ENCODE results near the gene ARHGAP45.
"Not testable (repeated sequence)": the region's sequence is repeated elsewhere in the genome, so short reads cannot be mapped to it uniquely, and the experiment has no call there.

Gene ARHGAP45

GRCh38 chr19:1122021-1122971 is 55.3 kb downstream of the ARHGAP45 start:
- Histone ChIP-seq H3K27ac (ENCODE audit: insufficient read depth, low read depth, low read length, poor library complexity, severe bottlenecking) (no peak overlapping the region), H3K4me1 (ENCODE audit: control insufficient read depth, insufficient read depth, low read length) (no peaks in the 10 kb centered on the region), H3K27me3 (ENCODE audit: control insufficient read depth, insufficient read depth, low read length, poor library complexity, severe bottlenecking) (no peaks in the 10 kb centered on the region), H3K4me3 (ENCODE audit: insufficient read depth, low read depth, low read length) (no peak overlapping the region), H3K36me3 (ENCODE audit: control insufficient read depth, insufficient read depth, low read length) (no peaks in the 10 kb centered on the region), H3K9me3 (ENCODE audit: control insufficient read depth, low read length) (no peaks in the 10 kb centered on the region)
- WGBS, 2 experiments, result 95 to 97% methylated on average over 63 of the region's 63 CpGs

- no peaks in the 10 kb centered on the region for H3K36me3 ChIP-seq (ENCODE audit: control insufficient read depth, insufficient read depth, low read length)
- no peaks in the 10 kb centered on the region for H3K4me1 ChIP-seq (ENCODE audit: control insufficient read depth, insufficient read depth, low read length)
- no peak overlapping the region for H3K4me3 ChIP-seq (ENCODE audit: insufficient read depth, low read depth, low read length)
- no peaks in the 10 kb centered on the region for H3K27me3 ChIP-seq (ENCODE audit: control insufficient read depth, insufficient read depth, low read length, poor library complexity, severe bottlenecking)
- WGBS, 2 experiments, result 46 to 50% methylated on average over 21 of the region's 21 CpGs
- H3K27ac ChIP-seq (ENCODE audit: insufficient read depth, low read depth, low read length, poor library complexity, severe bottlenecking), result no peak overlapping the region
- H3K9me3 ChIP-seq (ENCODE audit: control insufficient read depth, low read length), result no peaks in the 10 kb centered on the region
Observed at GRCh38 chr19:1122972-1123363, 56.0 kb downstream of the ARHGAP45 start.

GRCh38 chr19:1123381-1123780 is 56.4 kb downstream of the ARHGAP45 start:
- WGBS, 2 experiments, result 90 to 92% methylated on average over 20 of the region's 20 CpGs

GRCh38 chr19:1123885-1124677 is 57.1 kb downstream of the ARHGAP45 start:
- Histone ChIP-seq H3K36me3 (ENCODE audit: control insufficient read depth, insufficient read depth, low read length) (no peaks in the 10 kb centered on the region), H3K4me1 (ENCODE audit: control insufficient read depth, insufficient read depth, low read length) (no peaks in the 10 kb centered on the region), H3K9me3 (ENCODE audit: control insufficient read depth, low read length) (no peaks in the 10 kb centered on the region), H3K27me3 (ENCODE audit: control insufficient read depth, insufficient read depth, low read length, poor library complexity, severe bottlenecking) (no peaks in the 10 kb centered on the region), H3K27ac (ENCODE audit: insufficient read depth, low read depth, low read length, poor library complexity, severe bottlenecking) (no peak overlapping the region), H3K4me3 (ENCODE audit: insufficient read depth, low read depth, low read length) (no peak overlapping the region)
- WGBS, 2 experiments, result 92 to 93% methylated on average over 23 of the region's 23 CpGs

More at GRCh38 chr19:1123381-1123780, 56.4 kb downstream of the ARHGAP45 start:
- no peaks in the 10 kb centered on the region for H3K36me3 ChIP-seq (ENCODE audit: control insufficient read depth, insufficient read depth, low read length)
- no peak overlapping the region for H3K4me3 ChIP-seq (ENCODE audit: insufficient read depth, low read depth, low read length)
- H3K9me3 ChIP-seq (ENCODE audit: control insufficient read depth, low read length), result no peaks in the 10 kb centered on the region
- no peaks in the 10 kb centered on the region for H3K27me3 ChIP-seq (ENCODE audit: control insufficient read depth, insufficient read depth, low read length, poor library complexity, severe bottlenecking)
- no peak overlapping the region for H3K27ac ChIP-seq (ENCODE audit: insufficient read depth, low read depth, low read length, poor library complexity, severe bottlenecking)
- H3K4me1 ChIP-seq (ENCODE audit: control insufficient read depth, insufficient read depth, low read length), result no peaks in the 10 kb centered on the region

GRCh38 chr19:1125601-1126467 is 58.9 kb downstream of the ARHGAP45 start:
- Histone ChIP-seq H3K27ac (ENCODE audit: insufficient read depth, low read depth, low read length, poor library complexity, severe bottlenecking) (no peak overlapping the region), H3K9me3 (ENCODE audit: control insufficient read depth, low read length) (no peaks in the 10 kb centered on the region), H3K36me3 (ENCODE audit: control insufficient read depth, insufficient read depth, low read length) (no peaks in the 10 kb centered on the region), H3K4me3 (ENCODE audit: insufficient read depth, low read depth, low read length) (no peak overlapping the region), H3K4me1 (ENCODE audit: control insufficient read depth, insufficient read depth, low read length) (peaks cover under 1% of the 10 kb centered on the region), H3K27me3 (ENCODE audit: control insufficient read depth, insufficient read depth, low read length, poor library complexity, severe bottlenecking) (no peaks in the 10 kb centered on the region)
- 92 to 94% methylated on average over 33 of the region's 33 CpGs for WGBS, 2 experiments

GRCh38 chr19:1126984-1127760 is 60.2 kb downstream of the ARHGAP45 start:
- Histone ChIP-seq H3K4me1 (ENCODE audit: control insufficient read depth, insufficient read depth, low read length) (peaks cover 12% of the 10 kb centered on the region), H3K27me3 (ENCODE audit: control insufficient read depth, insufficient read depth, low read length, poor library complexity, severe bottlenecking) (no peaks in the 10 kb centered on the region), H3K36me3 (ENCODE audit: control insufficient read depth, insufficient read depth, low read length) (no peaks in the 10 kb centered on the region), H3K9me3 (ENCODE audit: control insufficient read depth, low read length) (no peaks in the 10 kb centered on the region), H3K4me3 (ENCODE audit: insufficient read depth, low read depth, low read length) (no peak overlapping the region), H3K27ac (ENCODE audit: insufficient read depth, low read depth, low read length, poor library complexity, severe bottlenecking) (no peak overlapping the region)
- 95 to 97% methylated on average over 33 of the region's 33 CpGs for WGBS, 2 experiments

- Histone ChIP-seq H3K9me3 (ENCODE audit: control insufficient read depth, low read length) (no peaks in the 10 kb centered on the region), H3K27ac (ENCODE audit: insufficient read depth, low read depth, low read length, poor library complexity, severe bottlenecking) (no peak overlapping the region), H3K4me1 (ENCODE audit: control insufficient read depth, insufficient read depth, low read length) (peaks cover 19% of the 10 kb centered on the region), H3K36me3 (ENCODE audit: control insufficient read depth, insufficient read depth, low read length) (no peaks in the 10 kb centered on the region), H3K4me3 (ENCODE audit: insufficient read depth, low read depth, low read length) (no peak overlapping the region), H3K27me3 (ENCODE audit: control insufficient read depth, insufficient read depth, low read length, poor library complexity, severe bottlenecking) (no peaks in the 10 kb centered on the region)
- WGBS, 2 experiments, result 94 to 96% methylated on average over 17 of the region's 17 CpGs
Observed at GRCh38 chr19:1128106-1128505, 61.1 kb downstream of the ARHGAP45 start.

- H3K27me3 ChIP-seq (ENCODE audit: control insufficient read depth, insufficient read depth, low read length, poor library complexity, severe bottlenecking); H3K9me3 ChIP-seq (ENCODE audit: control insufficient read depth, low read length); H3K36me3 ChIP-seq (ENCODE audit: control insufficient read depth, insufficient read depth, low read length); H3K4me3 ChIP-seq (ENCODE audit: insufficient read depth, low read depth, low read length); H3K27ac ChIP-seq (ENCODE audit: insufficient read depth, low read depth, low read length, poor library complexity, severe bottlenecking): not testable (repeated sequence)
- WGBS, 2 experiments, result 91 to 94% methylated on average over 7 of the region's 7 CpGs
- peaks cover 19% of the 10 kb centered on the region for H3K4me1 ChIP-seq (ENCODE audit: control insufficient read depth, insufficient read depth, low read length)
Observed at GRCh38 chr19:1129084-1129483, 62.1 kb downstream of the ARHGAP45 start.

- no peaks in the 10 kb centered on the region for H3K36me3 ChIP-seq (ENCODE audit: control insufficient read depth, insufficient read depth, low read length)
- no peak overlapping the region for H3K27ac ChIP-seq (ENCODE audit: insufficient read depth, low read depth, low read length, poor library complexity, severe bottlenecking)
- peaks cover 19% of the 10 kb centered on the region for H3K4me1 ChIP-seq (ENCODE audit: control insufficient read depth, insufficient read depth, low read length)
- H3K4me3 ChIP-seq (ENCODE audit: insufficient read depth, low read depth, low read length), result no peak overlapping the region
- H3K27me3 ChIP-seq (ENCODE audit: control insufficient read depth, insufficient read depth, low read length, poor library complexity, severe bottlenecking), result no peaks in the 10 kb centered on the region
- 94 to 96% methylated on average over 18 of the region's 18 CpGs for WGBS, 2 experiments
- H3K9me3 ChIP-seq (ENCODE audit: control insufficient read depth, low read length), result no peaks in the 10 kb centered on the region
Observed at GRCh38 chr19:1129535-1129934, 62.6 kb downstream of the ARHGAP45 start.

Data from ectodermal cell (in vitro differentiated cells).